ENCODE results near the gene FSTL5.

Gene FSTL5

DNA sequence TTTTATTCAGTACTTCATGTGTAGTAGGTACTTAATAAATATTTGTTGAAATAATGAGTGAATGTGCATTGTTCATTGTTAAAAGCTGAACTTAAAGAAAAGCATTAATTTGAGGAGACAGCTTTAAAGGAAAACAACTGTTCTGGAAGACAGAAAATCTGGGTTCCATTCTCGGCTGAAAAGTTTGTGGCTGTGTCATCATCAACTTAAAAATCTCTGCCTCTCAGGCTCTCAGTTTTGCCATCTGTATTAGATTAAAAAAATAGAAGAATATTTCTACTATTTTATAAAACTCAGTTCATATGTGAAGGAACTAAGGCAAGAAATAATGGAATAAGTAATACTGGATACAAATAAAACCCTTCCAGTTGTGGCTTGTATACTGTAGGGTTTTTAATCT, 62.5 kb downstream of the FSTL5 start:
- no peak overlapping the region for H3K27ac ChIP-seq (ENCODE audit: low read length)
- H3K79me2 ChIP-seq (ENCODE audit: insufficient read depth, low read length) = no peaks in the 10 kb centered on the region
- no peak for DNase-seq
- H3K27me3 ChIP-seq (ENCODE audit: insufficient read depth, low read length, poor library complexity) = no peaks in the 10 kb centered on the region
- TF ChIP-seq EZH2 (IDR thresholded peaks at IDR 0.05; ENCODE audit: borderline replicate concordance, low read depth, low read length, severe bottlenecking) = no peak
- TF ChIP-seq, protein P1, sequence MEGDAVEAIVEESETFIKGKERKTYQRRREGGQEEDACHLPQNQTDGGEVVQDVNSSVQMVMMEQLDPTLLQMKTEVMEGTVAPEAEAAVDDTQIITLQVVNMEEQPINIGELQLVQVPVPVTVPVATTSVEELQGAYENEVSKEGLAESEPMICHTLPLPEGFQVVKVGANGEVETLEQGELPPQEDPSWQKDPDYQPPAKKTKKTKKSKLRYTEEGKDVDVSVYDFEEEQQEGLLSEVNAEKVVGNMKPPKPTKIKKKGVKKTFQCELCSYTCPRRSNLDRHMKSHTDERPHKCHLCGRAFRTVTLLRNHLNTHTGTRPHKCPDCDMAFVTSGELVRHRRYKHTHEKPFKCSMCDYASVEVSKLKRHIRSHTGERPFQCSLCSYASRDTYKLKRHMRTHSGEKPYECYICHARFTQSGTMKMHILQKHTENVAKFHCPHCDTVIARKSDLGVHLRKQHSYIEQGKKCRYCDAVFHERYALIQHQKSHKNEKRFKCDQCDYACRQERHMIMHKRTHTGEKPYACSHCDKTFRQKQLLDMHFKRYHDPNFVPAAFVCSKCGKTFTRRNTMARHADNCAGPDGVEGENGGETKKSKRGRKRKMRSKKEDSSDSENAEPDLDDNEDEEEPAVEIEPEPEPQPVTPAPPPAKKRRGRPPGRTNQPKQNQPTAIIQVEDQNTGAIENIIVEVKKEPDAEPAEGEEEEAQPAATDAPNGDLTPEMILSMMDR (IDR thresholded peaks at IDR 0.05; ENCODE audit: borderline replicate concordance, extremely low read depth, low read length, poor library complexity, severe bottlenecking) = no peak
- H3K4me3 ChIP-seq (ENCODE audit: low read depth in 1 of 2, low read length in 2 of 2) = no peak overlapping the region
- H4K20me1 ChIP-seq (ENCODE audit: insufficient read depth, low read length) = no peaks in the 10 kb centered on the region
- no peaks in the 10 kb centered on the region for H3K36me3 ChIP-seq (ENCODE audit: insufficient read depth, low read length)
- H3K4me2 ChIP-seq (ENCODE audit: insufficient read depth, low read length) = no peak overlapping the region
- H3K4me1 ChIP-seq (ENCODE audit: insufficient read depth, low read length) = no peaks in the 10 kb centered on the region
- H3K9ac ChIP-seq (ENCODE audit: low read depth, low read length) = no peak overlapping the region
- H3K9me3 ChIP-seq (ENCODE audit: insufficient read depth, low read length, severe bottlenecking) = peaks cover 4% of the 10 kb centered on the region
- ATAC-seq (ENCODE audit: insufficient read depth, low read depth) = no peak
- no peak overlapping the region for H2AFZ ChIP-seq (ENCODE audit: low read depth, low read length)

DNA sequence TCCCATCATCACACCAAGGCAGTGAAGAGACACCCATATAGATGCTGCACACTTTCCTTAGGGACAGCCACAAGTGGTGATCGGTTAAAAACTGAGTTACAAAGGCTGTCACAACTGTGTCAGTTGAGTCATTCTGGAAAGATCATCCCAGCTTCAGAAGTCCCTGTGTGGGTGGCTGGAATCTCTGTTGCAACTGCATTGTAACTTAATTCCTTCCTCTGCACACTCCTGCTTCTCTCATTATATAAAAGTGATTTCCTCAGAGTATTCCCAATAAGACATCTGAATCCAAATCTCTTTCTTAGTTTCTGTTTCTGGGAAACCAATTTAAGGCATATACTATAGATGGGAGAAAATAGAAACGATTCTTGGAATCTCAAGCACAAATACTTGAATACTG, 88.1 kb downstream of the FSTL5 start:
- Histone ChIP-seq H4K20me1 (ENCODE audit: insufficient read depth, low read length) (no peaks in the 10 kb centered on the region), H3K79me2 (ENCODE audit: insufficient read depth, low read length) (no peaks in the 10 kb centered on the region), H3K4me3 (ENCODE audit: low read depth in 1 of 2, low read length in 2 of 2) (no peak overlapping the region), H2AFZ (ENCODE audit: low read depth, low read length) (no peak overlapping the region), H3K27me3 (ENCODE audit: insufficient read depth, low read length, poor library complexity) (no peaks in the 10 kb centered on the region), H3K9ac (ENCODE audit: low read depth, low read length) (no peak overlapping the region), H3K4me2 (ENCODE audit: insufficient read depth, low read length) (no peak overlapping the region), H3K9me3 (ENCODE audit: insufficient read depth, low read length, severe bottlenecking) (no peaks in the 10 kb centered on the region), H3K36me3 (ENCODE audit: insufficient read depth, low read length) (no peaks in the 10 kb centered on the region), H3K4me1 (ENCODE audit: insufficient read depth, low read length) (no peaks in the 10 kb centered on the region), H3K27ac (ENCODE audit: low read length) (no peak overlapping the region)
- DNase-seq (no peak), ATAC-seq (ENCODE audit: insufficient read depth, low read depth) (no peak)
- TF ChIP-seq, protein P1 (IDR thresholded peaks at IDR 0.05; ENCODE audit: borderline replicate concordance, extremely low read depth, low read length, poor library complexity, severe bottlenecking) = no peak
- TF ChIP-seq EZH2 (IDR thresholded peaks at IDR 0.05; ENCODE audit: borderline replicate concordance, low read depth, low read length, severe bottlenecking) = no peak

DNA sequence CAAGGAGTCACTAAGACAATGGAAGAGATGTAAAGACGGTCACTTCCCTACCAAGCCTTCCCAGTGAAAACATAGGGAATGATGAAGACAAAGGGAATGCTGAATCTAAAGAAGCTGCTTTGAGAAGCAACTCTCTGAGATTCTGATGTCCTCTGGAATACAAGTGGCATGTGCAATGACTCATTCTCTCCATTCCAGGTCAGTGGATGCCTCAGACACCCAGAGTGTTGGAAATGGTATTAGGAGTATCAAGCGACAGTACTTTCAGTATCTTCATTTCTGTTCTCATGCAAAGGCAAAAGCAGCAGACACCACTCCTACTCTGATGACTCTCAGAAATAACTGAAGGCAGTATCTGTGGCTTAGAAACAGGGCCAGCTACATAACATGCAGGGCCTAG, 102.6 kb downstream of the FSTL5 start:
- TF ChIP-seq EZH2 (IDR thresholded peaks at IDR 0.05; ENCODE audit: borderline replicate concordance, low read depth, low read length, severe bottlenecking) = no peak
- TF ChIP-seq, protein P1 (IDR thresholded peaks at IDR 0.05; ENCODE audit: borderline replicate concordance, extremely low read depth, low read length, poor library complexity, severe bottlenecking) = no peak
- no peak for DNase-seq
- Histone ChIP-seq H3K4me3 (ENCODE audit: low read depth in 1 of 2, low read length in 2 of 2) (no peak overlapping the region), H3K36me3 (ENCODE audit: insufficient read depth, low read length) (no peaks in the 10 kb centered on the region), H3K27me3 (ENCODE audit: insufficient read depth, low read length, poor library complexity) (no peaks in the 10 kb centered on the region), H3K27ac (ENCODE audit: low read length) (no peak overlapping the region), H3K4me2 (ENCODE audit: insufficient read depth, low read length) (no peak overlapping the region), H3K9me3 (ENCODE audit: insufficient read depth, low read length, severe bottlenecking) (no peaks in the 10 kb centered on the region), H3K79me2 (ENCODE audit: insufficient read depth, low read length) (no peaks in the 10 kb centered on the region), H3K9ac (ENCODE audit: low read depth, low read length) (no peak overlapping the region), H2AFZ (ENCODE audit: low read depth, low read length) (no peak overlapping the region), H3K4me1 (ENCODE audit: insufficient read depth, low read length) (no peaks in the 10 kb centered on the region), H4K20me1 (ENCODE audit: insufficient read depth, low read length) (no peaks in the 10 kb centered on the region)
- no peak for ATAC-seq (ENCODE audit: insufficient read depth, low read depth)

DNA sequence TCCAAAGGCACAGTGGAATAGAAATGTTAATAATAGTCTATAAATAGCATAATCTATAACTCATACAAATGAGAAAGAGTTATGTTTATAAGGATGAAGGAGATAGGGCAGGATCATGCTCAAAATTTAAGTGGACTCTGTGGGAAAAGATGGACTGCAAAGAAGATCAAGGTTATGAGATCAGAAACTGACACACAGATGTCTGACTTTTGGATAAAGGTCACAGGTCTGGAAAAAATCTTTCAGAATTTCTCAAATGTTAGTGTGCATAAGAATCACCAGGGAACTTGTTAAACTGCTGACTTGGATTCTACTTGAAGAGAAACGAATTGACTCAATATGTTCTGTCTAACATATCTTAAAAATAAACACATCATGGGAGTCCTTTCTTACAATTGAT, 104.1 kb downstream of the FSTL5 start:
- no peaks in the 10 kb centered on the region for H3K9me3 ChIP-seq (ENCODE audit: insufficient read depth, low read length, severe bottlenecking)
- no peak overlapping the region for H2AFZ ChIP-seq (ENCODE audit: low read depth, low read length)
- H3K36me3 ChIP-seq (ENCODE audit: insufficient read depth, low read length) = no peaks in the 10 kb centered on the region
- H3K27me3 ChIP-seq (ENCODE audit: insufficient read depth, low read length, poor library complexity) = no peaks in the 10 kb centered on the region
- H3K9ac ChIP-seq (ENCODE audit: low read depth, low read length) = no peak overlapping the region
- no peaks in the 10 kb centered on the region for H3K4me1 ChIP-seq (ENCODE audit: insufficient read depth, low read length)
- ATAC-seq (ENCODE audit: insufficient read depth, low read depth) (no peak), DNase-seq (no peak)
- H3K27ac ChIP-seq (ENCODE audit: low read length) = no peak overlapping the region
- no peaks in the 10 kb centered on the region for H4K20me1 ChIP-seq (ENCODE audit: insufficient read depth, low read length)
- H3K4me3 ChIP-seq (ENCODE audit: low read depth in 1 of 2, low read length in 2 of 2) = no peak overlapping the region
- H3K79me2 ChIP-seq (ENCODE audit: insufficient read depth, low read length) = no peaks in the 10 kb centered on the region
- H3K4me2 ChIP-seq (ENCODE audit: insufficient read depth, low read length) = no peak overlapping the region
- TF ChIP-seq, protein P1 (IDR thresholded peaks at IDR 0.05; ENCODE audit: borderline replicate concordance, extremely low read depth, low read length, poor library complexity, severe bottlenecking) = no peak
- TF ChIP-seq EZH2 (IDR thresholded peaks at IDR 0.05; ENCODE audit: borderline replicate concordance, low read depth, low read length, severe bottlenecking) = no peak

Measured in DND-41 (cell line).